ENCODE measurements around the gene KCNA1. TPM values are rescaled to one million over a fixed set of nuclear protein-coding genes. Genes with fewer than 3 reads are reported as not detected.

Gene KCNA1
- total and polyA plus RNA-seq, 2 donors (not counting 3 experiments of a cell fraction or from before 2014, with no cell fraction given) = not detected

DNA sequence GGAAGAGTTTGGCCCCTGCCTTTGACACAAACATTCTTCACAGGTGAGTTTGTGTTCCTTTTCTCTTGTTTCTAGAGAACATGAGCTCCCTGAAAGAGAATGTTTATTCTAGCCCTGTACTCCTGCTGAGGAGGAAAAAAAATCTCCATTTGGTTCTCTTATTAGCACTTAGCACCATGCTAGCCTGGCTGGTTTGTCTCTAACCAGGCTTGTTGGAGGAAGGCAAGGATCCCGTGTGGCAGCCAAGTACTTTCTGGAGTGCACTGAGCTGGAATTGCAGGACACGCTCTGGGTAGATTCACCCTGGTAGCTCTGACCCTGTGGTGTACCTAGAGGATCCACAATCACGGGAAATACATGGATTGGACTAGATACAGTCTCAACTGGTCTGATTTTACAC lies 41.9 kb downstream of the KCNA1 start:
- H3K4me3 ChIP-seq (replicated peaks in 1 of 3; ENCODE audit: insufficient read depth in 1 of 3, low read depth in 1 of 3, low read length in 3 of 3) = no peak overlapping the region
- no peak overlapping the region for H2AFZ ChIP-seq (ENCODE audit: low read depth, low read length)
- H3K9me1 ChIP-seq (replicated peaks; ENCODE audit: control insufficient read depth, extremely low read depth, insufficient read depth, low read length) = no peaks in the 10 kb centered on the region
- CTCF ChIA-PET = no interaction called here
- TF ChIP-seq MYC (IDR thresholded peaks at IDR 0.05; ENCODE audit: low read depth, low read length) = no peak
- POLR2A ChIA-PET = no interaction called here
- H3K4me2 ChIP-seq (ENCODE audit: insufficient read depth, low read length) = no peak overlapping the region
- no peak overlapping the region for H3K9ac ChIP-seq (replicated peaks; ENCODE audit: extremely low read depth, insufficient read depth, low read length)
- intact Hi-C loops (cut with micrococcal nuclease) (no loop called here), dilution Hi-C loops (cut with MboI; ENCODE audit: extremely low pct_ligation_motif_present, low sequenced_read_pairs) (no loop called here)
- H3K79me2 ChIP-seq (ENCODE audit: control insufficient read depth, insufficient read depth, low read length) = no peaks in the 10 kb centered on the region
- H4K20me1 ChIP-seq (replicated peaks; ENCODE audit: control insufficient read depth, extremely low read depth, insufficient read depth, low read length) = no peaks in the 10 kb centered on the region
- H3K4me1 ChIP-seq (ENCODE audit: control insufficient read depth, extremely low read depth, insufficient read depth, low read length) = no peaks in the 10 kb centered on the region
- DNase-seq (ENCODE audit: low read depth, low spot score) = no peak
- no peak for FAIRE-seq
- BruUV-seq (replicated peaks) = no TSS peak
- H3K9me3 ChIP-seq (replicated peaks; ENCODE audit: control insufficient read depth, insufficient read depth, low read length) = no peaks in the 10 kb centered on the region
- no peaks in the 10 kb centered on the region for H3K36me3 ChIP-seq (ENCODE audit: control insufficient read depth in 2 of 2, extremely low read depth in 1 of 2, insufficient read depth in 2 of 2, low read length in 2 of 2)
- H3K27me3 ChIP-seq (ENCODE audit: control insufficient read depth in 2 of 2, insufficient read depth in 2 of 2, low read length in 2 of 2) = no peaks in the 10 kb centered on the region
- no peak overlapping the region for H3K27ac ChIP-seq (ENCODE audit: insufficient read depth, low read depth, low read length)

DNA sequence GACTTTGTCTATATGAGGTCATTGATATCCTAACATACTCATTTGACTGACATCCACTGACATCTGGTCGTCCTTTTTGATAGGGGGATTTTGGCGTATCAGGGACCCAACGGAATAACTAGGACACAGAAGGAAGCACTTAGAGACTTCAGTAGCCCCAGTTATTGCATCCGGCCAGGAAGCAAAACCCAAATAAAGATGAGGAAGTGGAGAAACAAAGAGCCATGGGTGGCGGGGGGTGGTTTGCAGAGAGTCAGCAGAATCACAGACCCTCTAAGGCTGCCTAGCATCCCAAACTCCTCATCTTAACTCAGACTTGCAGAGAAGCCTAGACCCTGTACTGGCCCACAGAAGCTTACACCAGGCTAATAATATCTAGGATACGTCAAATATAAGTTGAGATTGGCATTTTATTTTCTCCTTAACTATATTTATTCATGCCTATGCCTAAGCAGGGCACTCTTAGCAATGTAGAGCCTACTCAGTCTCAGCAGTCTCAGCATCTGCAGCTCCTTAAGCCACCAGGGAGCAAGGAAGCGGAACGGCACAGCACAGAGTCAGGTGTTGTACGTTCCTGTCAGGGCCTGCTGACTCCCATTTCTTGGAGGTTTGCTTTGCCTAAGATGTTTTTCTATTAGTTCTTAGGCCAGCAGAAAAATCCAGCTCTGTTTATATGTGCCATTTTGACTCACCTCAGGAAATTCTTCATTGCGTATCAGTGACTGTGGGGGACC lies 45.1 kb downstream of the KCNA1 start:
- no peaks in the 10 kb centered on the region for H3K9me1 ChIP-seq (replicated peaks; ENCODE audit: control insufficient read depth, extremely low read depth, insufficient read depth, low read length)
- intact Hi-C loops (cut with micrococcal nuclease) (no loop called here), dilution Hi-C loops (cut with MboI; ENCODE audit: extremely low pct_ligation_motif_present, low sequenced_read_pairs) (no loop called here)
- H3K36me3 ChIP-seq (ENCODE audit: control insufficient read depth in 2 of 2, extremely low read depth in 1 of 2, insufficient read depth in 2 of 2, low read length in 2 of 2) = no peaks in the 10 kb centered on the region
- BruUV-seq (replicated peaks) = no TSS peak
- no peak overlapping the region for H3K9ac ChIP-seq (replicated peaks; ENCODE audit: extremely low read depth, insufficient read depth, low read length)
- ChIA-PET CTCF (no interaction called here), POLR2A (no interaction called here)
- no peaks in the 10 kb centered on the region for H3K9me3 ChIP-seq (replicated peaks; ENCODE audit: control insufficient read depth, insufficient read depth, low read length)
- TF ChIP-seq EZH2 (IDR thresholded peaks at IDR 0.05; ENCODE audit: borderline replicate concordance, low read depth, low read length, severe bottlenecking) (no peak), POLR2AphosphoS5 (IDR thresholded peaks at IDR 0.05; ENCODE audit: insufficient read depth, low read depth, low read length) (no peak), POLR2A (IDR thresholded peaks at IDR 0.05; ENCODE audit: low read depth, low read length) (no peak), MYC (IDR thresholded peaks at IDR 0.05; ENCODE audit: low read depth, low read length) (no peak), GATA2 (IDR thresholded peaks at IDR 0.05; ENCODE audit: insufficient read depth, insufficient read length, low read depth, low read length) (no peak), JUN (IDR thresholded peaks at IDR 0.05; ENCODE audit: borderline replicate concordance, insufficient read depth, insufficient read length, low read depth) (no peak), FOS (IDR thresholded peaks at IDR 0.05; ENCODE audit: borderline replicate concordance, insufficient read depth, low read length) (no peak)
- TF ChIP-seq, protein P1, sequence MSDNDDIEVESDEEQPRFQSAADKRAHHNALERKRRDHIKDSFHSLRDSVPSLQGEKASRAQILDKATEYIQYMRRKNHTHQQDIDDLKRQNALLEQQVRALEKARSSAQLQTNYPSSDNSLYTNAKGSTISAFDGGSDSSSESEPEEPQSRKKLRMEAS (IDR thresholded peaks at IDR 0.05; ENCODE audit: insufficient read depth, insufficient read length) = no peak
- TF ChIP-seq, protein P2, sequence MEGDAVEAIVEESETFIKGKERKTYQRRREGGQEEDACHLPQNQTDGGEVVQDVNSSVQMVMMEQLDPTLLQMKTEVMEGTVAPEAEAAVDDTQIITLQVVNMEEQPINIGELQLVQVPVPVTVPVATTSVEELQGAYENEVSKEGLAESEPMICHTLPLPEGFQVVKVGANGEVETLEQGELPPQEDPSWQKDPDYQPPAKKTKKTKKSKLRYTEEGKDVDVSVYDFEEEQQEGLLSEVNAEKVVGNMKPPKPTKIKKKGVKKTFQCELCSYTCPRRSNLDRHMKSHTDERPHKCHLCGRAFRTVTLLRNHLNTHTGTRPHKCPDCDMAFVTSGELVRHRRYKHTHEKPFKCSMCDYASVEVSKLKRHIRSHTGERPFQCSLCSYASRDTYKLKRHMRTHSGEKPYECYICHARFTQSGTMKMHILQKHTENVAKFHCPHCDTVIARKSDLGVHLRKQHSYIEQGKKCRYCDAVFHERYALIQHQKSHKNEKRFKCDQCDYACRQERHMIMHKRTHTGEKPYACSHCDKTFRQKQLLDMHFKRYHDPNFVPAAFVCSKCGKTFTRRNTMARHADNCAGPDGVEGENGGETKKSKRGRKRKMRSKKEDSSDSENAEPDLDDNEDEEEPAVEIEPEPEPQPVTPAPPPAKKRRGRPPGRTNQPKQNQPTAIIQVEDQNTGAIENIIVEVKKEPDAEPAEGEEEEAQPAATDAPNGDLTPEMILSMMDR (IDR thresholded peaks at IDR 0.05; ENCODE audit: extremely low read depth in 1 of 2, insufficient read depth in 1 of 2, low read depth in 1 of 2, low read length in 2 of 2) = no peak
- H2AFZ ChIP-seq (ENCODE audit: low read depth, low read length) = no peak overlapping the region
- no peaks in the 10 kb centered on the region for H4K20me1 ChIP-seq (replicated peaks; ENCODE audit: control insufficient read depth, extremely low read depth, insufficient read depth, low read length)
- H3K4me1 ChIP-seq (ENCODE audit: control insufficient read depth, extremely low read depth, insufficient read depth, low read length) = no peaks in the 10 kb centered on the region
- H3K79me2 ChIP-seq (ENCODE audit: control insufficient read depth, insufficient read depth, low read length) = no peaks in the 10 kb centered on the region
- no peak overlapping the region for H3K4me3 ChIP-seq (replicated peaks in 1 of 3; ENCODE audit: insufficient read depth in 1 of 3, low read depth in 1 of 3, low read length in 3 of 3)
- H3K27me3 ChIP-seq (ENCODE audit: control insufficient read depth in 2 of 2, insufficient read depth in 2 of 2, low read length in 2 of 2) = no peaks in the 10 kb centered on the region
- H3K27ac ChIP-seq (ENCODE audit: insufficient read depth, low read depth, low read length) = no peak overlapping the region
- no peak for FAIRE-seq
- H3K4me2 ChIP-seq (ENCODE audit: insufficient read depth, low read length) = no peak overlapping the region
- no peak for DNase-seq (ENCODE audit: low read depth, low spot score)
